HEK293 (cell line): Measurements from ENCODE around the gene PKP2.

ENCODE experiments used
- CTCF ChIP-seq: fragments of 450-650 bp; formaldehyde crosslinking; IDR thresholded peaks from 2 replicates; pipeline ENCODE4 v1.5.1; 2016; ENCODE audit warnings: missing biosample characterization, missing genetic modification characterization
- MZF1 ChIP-seq: fragments of 450-650 bp; formaldehyde crosslinking; IDR thresholded peaks from 2 replicates; pipeline ENCODE4 v1.5.1; 2017; ENCODE audit warnings: missing biosample characterization, missing genetic modification characterization, borderline replicate concordance
- PATZ1 ChIP-seq: fragments of 450-650 bp; formaldehyde crosslinking; IDR thresholded peaks from 2 replicates; pipeline ENCODE4 v1.5.1; 2016; ENCODE audit warnings: missing biosample characterization, missing genetic modification characterization
- SP3 ChIP-seq: fragments of 450-650 bp; formaldehyde crosslinking; IDR thresholded peaks from 2 replicates; pipeline ENCODE4 v1.5.1; 2016; ENCODE audit warnings: missing biosample characterization, missing genetic modification characterization
- TCF7L2 ChIP-seq: IDR thresholded peaks from 2 replicates; pipeline ENCODE4 v1.6.1; 2011; ENCODE audit warnings: low read depth, mild to moderate bottlenecking, inconsistent platforms, low read length, moderate library complexity, borderline replicate concordance
- ZBTB1 ChIP-seq: fragments of 450-650 bp; formaldehyde crosslinking; IDR thresholded peaks from 2 replicates; pipeline ENCODE4 v1.5.1; 2016; ENCODE audit warnings: missing biosample characterization, missing genetic modification characterization
- ZNF10 ChIP-seq: fragments of 450-650 bp; formaldehyde crosslinking; IDR thresholded peaks from 2 replicates; pipeline ENCODE4 v1.5.1; 2017; ENCODE audit warnings: missing biosample characterization, missing genetic modification characterization
- ZNF121 ChIP-seq: fragments of 450-650 bp; formaldehyde crosslinking; IDR thresholded peaks from 2 replicates; pipeline ENCODE4 v1.5.1; 2016; ENCODE audit warnings: missing biosample characterization, missing genetic modification characterization
- ZNF174 ChIP-seq: fragments of 450-650 bp; formaldehyde crosslinking; IDR thresholded peaks from 2 replicates; pipeline ENCODE4 v1.5.0; 2017; ENCODE audit warnings: missing biosample characterization, mild to moderate bottlenecking, missing genetic modification characterization
- ZNF416 ChIP-seq: fragments of 450-650 bp; formaldehyde crosslinking; IDR thresholded peaks from 2 replicates; pipeline ENCODE4 v1.5.1; 2016; ENCODE audit warnings: missing biosample characterization, missing genetic modification characterization
- ZNF48 ChIP-seq: fragments of 450-650 bp; formaldehyde crosslinking; IDR thresholded peaks from 2 replicates; pipeline ENCODE4 v1.5.1; 2016; ENCODE audit warnings: missing biosample characterization, missing genetic modification characterization
- ZSCAN18 ChIP-seq: fragments of 450-650 bp; formaldehyde crosslinking; IDR thresholded peaks from 2 replicates; pipeline ENCODE4 v1.5.1; 2016; ENCODE audit warnings: missing biosample characterization, missing genetic modification characterization

- TF ChIP-seq CTCF (tag by site-specific recombination) (no peak), ZSCAN18 (tag by site-specific recombination) (no peak), ZNF121 (tag by site-specific recombination) (no peak), ZNF416 (tag by site-specific recombination) (no peak), MZF1 (no peak), TCF7L2 (no peak), ZNF10 (no peak), ZNF48 (tag by site-specific recombination) (no peak), ZBTB1 (no peak), PATZ1 (tag by site-specific recombination) (no peak), ZNF174 (tag by site-specific recombination) (no peak), SP3 (tag by site-specific recombination) (no peak)
Observed at GRCh38 chr12:32822344-32822743, 74.2 kb downstream of the PKP2 start.
